Measurements from ENCODE around the gene FBXL14. TPM values are rescaled to one million over a fixed set of nuclear protein-coding genes. Genes with fewer than 3 reads are reported as not detected.

FBXL14 gene
- total and polyA plus RNA-seq, 2 of the 13 experiments (the other 11 are each of a cell fraction or from before 2014, with no cell fraction given) = 7.0 to 7.4 TPM

GRCh38 chr12:1613860-1614259, 19.5 kb upstream of the FBXL14 start:
- CTCF ChIA-PET (ENCODE audit: low intra/inter-chr PET ratio, low total read pairs) = no interaction called here
- H3K9ac ChIP-seq (ENCODE audit: insufficient read depth, low read depth, low read length) = no peak overlapping the region
- H3K4me1 ChIP-seq (ENCODE audit: insufficient read depth, low read length) = peaks cover 45% of the 10 kb centered on the region
- H3K4me3 ChIP-seq (replicated peaks in 1 of 3; ENCODE audit: insufficient read depth in 1 of 3, low read depth in 2 of 3, low read length in 3 of 3) = no peak overlapping the region
- FAIRE-seq = no peak
- no peaks in the 10 kb centered on the region for H4K20me1 ChIP-seq (ENCODE audit: insufficient read depth, low read length)
- no peak overlapping the region for H3K4me2 ChIP-seq (ENCODE audit: low read depth, low read length)
- in situ Hi-C loops (cut with HindIII; ENCODE audit: extremely low pct_ligation_motif_present, low pct_unique_long_range_greater_than_20kb) (no loop called here), intact Hi-C loops (cut with micrococcal nuclease; ENCODE audit: unreplicated experiment) (no loop called here)
- peaks cover 2 to 25% of the 10 kb centered on the region in 2 experiments; a peak in 2 of 5 replicates for H3K27me3 ChIP-seq (ENCODE audit: control insufficient read depth in 1 of 2, insufficient read depth in 2 of 2, low read length in 2 of 2)
- H3K36me3 ChIP-seq (replicated peaks in 1 of 2; ENCODE audit: control insufficient read depth in 1 of 2, insufficient read depth in 2 of 2, low read length in 2 of 2) = no peaks in the 10 kb centered on the region
- 53% methylated on average over 4 of the region's 4 CpGs for WGBS (ENCODE audit: low lambda C conversion rate)
- no peaks in the 10 kb centered on the region for H3K79me2 ChIP-seq (ENCODE audit: insufficient read depth, low read length)
- DNase-seq (ENCODE audit: low spot score) = no peak
- H3K9me3 ChIP-seq (ENCODE audit: low read length) = no peaks in the 10 kb centered on the region
- no peak for ATAC-seq
- H2AFZ ChIP-seq (ENCODE audit: low read length) = no peak overlapping the region
- POLR2A ChIA-PET = no interaction called here
- TF ChIP-seq ADNP (CRISPR knock-in tag; IDR thresholded peaks at IDR 0.05) (no peak), ZNF143 (CRISPR knock-in tag; IDR thresholded peaks at IDR 0.05) (peak; percentile 81), USF2 (IDR thresholded peaks at IDR 0.05; ENCODE audit: low read depth, low read length) (no peak), USF2 (CRISPR knock-in tag; IDR thresholded peaks at IDR 0.05; ENCODE audit: borderline replicate concordance) (peak; percentile 56; the same call in 1 of the 2 replicates), ZNF782 (CRISPR knock-in tag; IDR thresholded peaks at IDR 0.05; ENCODE audit: borderline replicate concordance) (no peak), GPN1 (CRISPR knock-in tag; IDR thresholded peaks at IDR 0.05; ENCODE audit: borderline replicate concordance) (no peak), KDM1A (CRISPR knock-in tag; IDR thresholded peaks at IDR 0.05) (no peak), THAP11 (CRISPR knock-in tag; IDR thresholded peaks at IDR 0.05) (peak; percentile 89)
- BruUV-seq (replicated peaks) = no TSS peak
- H3K27ac ChIP-seq (ENCODE audit: extremely low read length, insufficient read depth, low read length) = no peak overlapping the region

Data from HepG2 (cell line).